ENCODE measurements around the gene FREM2.

FREM2 gene

GRCh38 chr13:38685431-38685830 is 1.4 kb upstream of the FREM2 start:
- H3K27me3 ChIP-seq (ENCODE audit: control insufficient read depth in 1 of 2, insufficient read depth in 2 of 2, low read length in 2 of 2) = peaks cover 16 to 17% of the 10 kb centered on the region in 2 donors

GRCh38 chr13:38685974-38686576 is 802 bp upstream of the FREM2 start:
- no peaks in the 10 kb centered on the region for H3K9me3 ChIP-seq (ENCODE audit: control insufficient read depth in 1 of 2, low read length in 2 of 2)
- peaks cover 0 to 10% of the 10 kb centered on the region in 2 donors for H3K4me1 ChIP-seq (ENCODE audit: control insufficient read depth in 1 of 2, insufficient read depth in 2 of 2, low read length in 2 of 2)
- H3K4me3 ChIP-seq (ENCODE audit: low read depth in 1 of 2, low read length in 2 of 2) = peak overlapping the region; percentile 65
- H3K27ac ChIP-seq (ENCODE audit: low read depth, low read length) = no peak overlapping the region
- no peaks in the 10 kb centered on the region for H3K36me3 ChIP-seq (ENCODE audit: control insufficient read depth in 1 of 2, insufficient read depth in 2 of 2, low read length in 2 of 2)
- H3K9ac ChIP-seq (ENCODE audit: low read depth in 1 of 2, low read length in 2 of 2) = no peak overlapping the region
- H3K27me3 ChIP-seq (ENCODE audit: control insufficient read depth in 1 of 2, insufficient read depth in 2 of 2, low read length in 2 of 2) = peaks cover 16 to 17% of the 10 kb centered on the region in 2 donors

More at GRCh38 chr13:38685431-38685830, 1.4 kb upstream of the FREM2 start:
- no peaks in the 10 kb centered on the region for H3K9me3 ChIP-seq (ENCODE audit: control insufficient read depth in 1 of 2, low read length in 2 of 2)
- H3K4me3 ChIP-seq (ENCODE audit: low read depth in 1 of 2, low read length in 2 of 2) = no peak overlapping the region
- no peaks in the 10 kb centered on the region for H3K36me3 ChIP-seq (ENCODE audit: control insufficient read depth in 1 of 2, insufficient read depth in 2 of 2, low read length in 2 of 2)
- H3K4me1 ChIP-seq (ENCODE audit: control insufficient read depth in 1 of 2, insufficient read depth in 2 of 2, low read length in 2 of 2) = peaks cover 0 to 10% of the 10 kb centered on the region in 2 donors
- no peak overlapping the region for H3K9ac ChIP-seq (ENCODE audit: low read depth in 1 of 2, low read length in 2 of 2)
- H3K27ac ChIP-seq (ENCODE audit: low read depth, low read length) = no peak overlapping the region

- peaks cover 0 to 10% of the 10 kb centered on the region in 2 donors for H3K4me1 ChIP-seq (ENCODE audit: control insufficient read depth in 1 of 2, insufficient read depth in 2 of 2, low read length in 2 of 2)
- no peak overlapping the region for H3K27ac ChIP-seq (ENCODE audit: low read depth, low read length)
- peak overlapping the region; percentile 65 for H3K4me3 ChIP-seq (ENCODE audit: low read depth in 1 of 2, low read length in 2 of 2)
- H3K9ac ChIP-seq (ENCODE audit: low read depth in 1 of 2, low read length in 2 of 2) = no peak overlapping the region
- no peaks in the 10 kb centered on the region for H3K36me3 ChIP-seq (ENCODE audit: control insufficient read depth in 1 of 2, insufficient read depth in 2 of 2, low read length in 2 of 2)
- H3K27me3 ChIP-seq (ENCODE audit: control insufficient read depth in 1 of 2, insufficient read depth in 2 of 2, low read length in 2 of 2) = peaks cover 16 to 17% of the 10 kb centered on the region in 2 donors
- no peaks in the 10 kb centered on the region for H3K9me3 ChIP-seq (ENCODE audit: control insufficient read depth in 1 of 2, low read length in 2 of 2)
These were observed 661 bp downstream of the FREM2 start for GRCh38 chr13:38687246-38688229.

- Histone ChIP-seq H3K9ac (ENCODE audit: low read depth in 1 of 2, low read length in 2 of 2) (no peak overlapping the region), H3K27me3 (ENCODE audit: control insufficient read depth in 1 of 2, insufficient read depth in 2 of 2, low read length in 2 of 2) (peaks cover 16 to 17% of the 10 kb centered on the region in 2 donors), H3K27ac (ENCODE audit: low read depth, low read length) (no peak overlapping the region)
These were observed 1.8 kb downstream of the FREM2 start for GRCh38 chr13:38688674-38689073.

GRCh38 chr13:38690231-38690630 is 3.4 kb downstream of the FREM2 start:
- Histone ChIP-seq H3K4me3 (ENCODE audit: low read depth in 1 of 2, low read length in 2 of 2) (no peak overlapping the region), H3K27ac (ENCODE audit: low read depth, low read length) (no peak overlapping the region), H3K4me1 (ENCODE audit: control insufficient read depth in 1 of 2, insufficient read depth in 2 of 2, low read length in 2 of 2) (peaks cover 0 to 10% of the 10 kb centered on the region in 2 donors), H3K36me3 (ENCODE audit: control insufficient read depth in 1 of 2, insufficient read depth in 2 of 2, low read length in 2 of 2) (no peaks in the 10 kb centered on the region), H3K27me3 (ENCODE audit: control insufficient read depth in 1 of 2, insufficient read depth in 2 of 2, low read length in 2 of 2) (peaks cover 16 to 17% of the 10 kb centered on the region in 2 donors), H3K9me3 (ENCODE audit: control insufficient read depth in 1 of 2, low read length in 2 of 2) (no peaks in the 10 kb centered on the region), H3K9ac (ENCODE audit: low read depth in 1 of 2, low read length in 2 of 2) (no peak overlapping the region)

More at GRCh38 chr13:38688674-38689073, 1.8 kb downstream of the FREM2 start:
- H3K4me1 ChIP-seq (ENCODE audit: control insufficient read depth in 1 of 2, insufficient read depth in 2 of 2, low read length in 2 of 2) = peaks cover 0 to 10% of the 10 kb centered on the region in 2 donors
- no peaks in the 10 kb centered on the region for H3K36me3 ChIP-seq (ENCODE audit: control insufficient read depth in 1 of 2, insufficient read depth in 2 of 2, low read length in 2 of 2)
- H3K4me3 ChIP-seq (ENCODE audit: low read depth in 1 of 2, low read length in 2 of 2) = no peak overlapping the region
- no peaks in the 10 kb centered on the region for H3K9me3 ChIP-seq (ENCODE audit: control insufficient read depth in 1 of 2, low read length in 2 of 2)

GRCh38 chr13:38693168-38693567 is 6.3 kb downstream of the FREM2 start:
- Histone ChIP-seq H3K27ac (ENCODE audit: low read depth, low read length) (no peak overlapping the region), H3K4me1 (ENCODE audit: control insufficient read depth in 1 of 2, insufficient read depth in 2 of 2, low read length in 2 of 2) (no peaks in the 10 kb centered on the region), H3K27me3 (ENCODE audit: control insufficient read depth in 1 of 2, insufficient read depth in 2 of 2, low read length in 2 of 2) (peaks cover 4 to 5% of the 10 kb centered on the region in 2 donors), H3K36me3 (ENCODE audit: control insufficient read depth in 1 of 2, insufficient read depth in 2 of 2, low read length in 2 of 2) (no peaks in the 10 kb centered on the region), H3K9me3 (ENCODE audit: control insufficient read depth in 1 of 2, low read length in 2 of 2) (no peaks in the 10 kb centered on the region), H3K4me3 (ENCODE audit: low read depth in 1 of 2, low read length in 2 of 2) (no peak overlapping the region), H3K9ac (ENCODE audit: low read depth in 1 of 2, low read length in 2 of 2) (no peak overlapping the region)

- Histone ChIP-seq H3K4me3 (ENCODE audit: low read depth in 1 of 2, low read length in 2 of 2) (no peak overlapping the region), H3K9me3 (ENCODE audit: control insufficient read depth in 1 of 2, low read length in 2 of 2) (no peaks in the 10 kb centered on the region), H3K27ac (ENCODE audit: low read depth, low read length) (no peak overlapping the region), H3K27me3 (ENCODE audit: control insufficient read depth in 1 of 2, insufficient read depth in 2 of 2, low read length in 2 of 2) (peaks cover under 1% of the 10 kb centered on the region in 2 donors), H3K9ac (ENCODE audit: low read depth in 1 of 2, low read length in 2 of 2) (no peak overlapping the region), H3K36me3 (ENCODE audit: control insufficient read depth in 1 of 2, insufficient read depth in 2 of 2, low read length in 2 of 2) (no peaks in the 10 kb centered on the region), H3K4me1 (ENCODE audit: control insufficient read depth in 1 of 2, insufficient read depth in 2 of 2, low read length in 2 of 2) (no peaks in the 10 kb centered on the region)
These were observed 6.8 kb downstream of the FREM2 start for GRCh38 chr13:38693641-38694040.

GRCh38 chr13:38697197-38697596 is 10.3 kb downstream of the FREM2 start:
- H3K36me3 ChIP-seq (ENCODE audit: control insufficient read depth in 1 of 2, insufficient read depth in 2 of 2, low read length in 2 of 2) = no peaks in the 10 kb centered on the region
- no peaks in the 10 kb centered on the region for H3K9me3 ChIP-seq (ENCODE audit: control insufficient read depth in 1 of 2, low read length in 2 of 2)
- H3K27me3 ChIP-seq (ENCODE audit: control insufficient read depth in 1 of 2, insufficient read depth in 2 of 2, low read length in 2 of 2) = no peaks in the 10 kb centered on the region
- H3K4me3 ChIP-seq (ENCODE audit: low read depth in 1 of 2, low read length in 2 of 2) = no peak overlapping the region
- no peak overlapping the region for H3K9ac ChIP-seq (ENCODE audit: low read depth in 1 of 2, low read length in 2 of 2)
- H3K4me1 ChIP-seq (ENCODE audit: control insufficient read depth in 1 of 2, insufficient read depth in 2 of 2, low read length in 2 of 2) = no peaks in the 10 kb centered on the region
- no peak overlapping the region for H3K27ac ChIP-seq (ENCODE audit: low read depth, low read length)

GRCh38 chr13:38697628-38698333 is 10.9 kb downstream of the FREM2 start:
- Histone ChIP-seq H3K4me3 (ENCODE audit: low read depth in 1 of 2, low read length in 2 of 2) (no peak overlapping the region), H3K27ac (ENCODE audit: low read depth, low read length) (no peak overlapping the region), H3K9ac (ENCODE audit: low read depth in 1 of 2, low read length in 2 of 2) (no peak overlapping the region), H3K36me3 (ENCODE audit: control insufficient read depth in 1 of 2, insufficient read depth in 2 of 2, low read length in 2 of 2) (no peaks in the 10 kb centered on the region), H3K27me3 (ENCODE audit: control insufficient read depth in 1 of 2, insufficient read depth in 2 of 2, low read length in 2 of 2) (no peaks in the 10 kb centered on the region), H3K9me3 (ENCODE audit: control insufficient read depth in 1 of 2, low read length in 2 of 2) (no peaks in the 10 kb centered on the region), H3K4me1 (ENCODE audit: control insufficient read depth in 1 of 2, insufficient read depth in 2 of 2, low read length in 2 of 2) (no peaks in the 10 kb centered on the region)

Data from duodenal mucosa (tissue), 2 donors.